Thoracic aorta (tissue), 2 donors: ENCODE data around the gene TMEM63A. TPM values are rescaled to one million over a fixed set of nuclear protein-coding genes. Genes with fewer than 3 reads are reported as not detected.

Experiments
- ATAC-seq: fragments of 150-250 bp; one replicate; pipeline ENCODE4 v1.8.0; 2017; ENCODE audit warnings: low read depth; ENCODE audit not compliant: insufficient number of reproducible peaks, low FRiP score
- DNase-seq: peaks from one replicate; pipeline ENCODE4 v3.0.0-alpha.2; 2020; ENCODE audit warnings: low spot score
- H3K27ac ChIP-seq, 2 donors: fragments of 200-600 bp; sonication (generic); 1 replicate in 1 of 2; 2 replicates in 1 of 2; pipeline ENCODE4 v1.5.1; 2016; ENCODE audit warnings: mild to moderate bottlenecking in 2 of 2, moderate library complexity in 2 of 2
- H3K27me3 ChIP-seq: fragments of 200-600 bp; sonication (generic); replicated peaks from 2 replicates; pipeline ENCODE4 v1.6.0; 2016; ENCODE audit warnings: mild to moderate bottlenecking; ENCODE audit not compliant: insufficient read depth
- H3K36me3 ChIP-seq: fragments of 200-600 bp; sonication (generic); one replicate; pipeline ENCODE4 v1.5.1; 2016
- H3K4me1 ChIP-seq, 2 donors: fragments of 200-600 bp; sonication (generic); 1 replicate in 1 of 2; 2 replicates in 1 of 2; pipeline versions ENCODE4 v1.5.1 to v1.6.0; 2016; ENCODE audit warnings: low read depth in 2 of 2, mild to moderate bottlenecking in 1 of 2; ENCODE audit not compliant: control insufficient read depth in 1 of 2
- H3K4me3 ChIP-seq: fragments of 200-600 bp; sonication (generic); 2 replicates; pipeline ENCODE4 v1.5.1; 2016; ENCODE audit warnings: mild to moderate bottlenecking
- H3K9me3 ChIP-seq: fragments of 200-600 bp; sonication (generic); 2 replicates; pipeline ENCODE4 v1.5.1; 2016
- CTCF ChIP-seq: fragments of 200-600 bp; sonication (generic); IDR thresholded peaks from one replicate; pipeline ENCODE4 v1.5.1; 2019; ENCODE audit warnings: antibody characterized with exemption
- total RNA-seq, 2 donors: library from RNA; depleted of rRNA; stranded (reverse); fragments of >200 nt; gene quantifications; one replicate each; pipeline versions ENCODE4 v1.1.0 to v1.2.3, GENCODE V29; 2016

The TMEM63A gene
- total RNA-seq, 2 donors from 2014 or later: 75.1 to 105 TPM

- H3K27me3 ChIP-seq: no peaks in the 10 kb centered on the region
- no peak for ATAC-seq
- no peaks in the 10 kb centered on the region for H3K9me3 ChIP-seq
- peaks cover 19 to 72% of the 10 kb centered on the region in 2 donors for H3K4me1 ChIP-seq
- TF ChIP-seq CTCF: no peak
- H3K27ac ChIP-seq: no peak overlapping the region
- H3K4me3 ChIP-seq: no peak overlapping the region
- DNase-seq: no peak
- no peaks in the 10 kb centered on the region for H3K36me3 ChIP-seq
Observed at GRCh38 chr1:225823811-225824261, 58.3 kb downstream of the TMEM63A start.

- Histone ChIP-seq H3K36me3 (no peaks in the 10 kb centered on the region), H3K4me1 (peaks cover 23 to 82% of the 10 kb centered on the region in 2 donors), H3K27ac (no peak overlapping the region), H3K4me3 (no peak overlapping the region), H3K9me3 (no peaks in the 10 kb centered on the region), H3K27me3 (no peaks in the 10 kb centered on the region)
- TF ChIP-seq CTCF: no peak
- DNase-seq: no peak
- ATAC-seq: no peak
Observed at GRCh38 chr1:225822655-225823403, 59.4 kb downstream of the TMEM63A start.

- Histone ChIP-seq H3K9me3 (no peaks in the 10 kb centered on the region), H3K4me3 (no peak overlapping the region), H3K27me3 (no peaks in the 10 kb centered on the region), H3K27ac (peak overlapping the region in 1 of 2 donors; percentile 76), H3K36me3 (no peaks in the 10 kb centered on the region), H3K4me1 (peaks cover 40 to 93% of the 10 kb centered on the region in 2 donors)
- ATAC-seq (no peak), DNase-seq (no peak)
- no peak for TF ChIP-seq CTCF
Observed at GRCh38 chr1:225820522-225821120, 61.6 kb downstream of the TMEM63A start.

GRCh38 chr1:225819346-225820192, 62.6 kb downstream of the TMEM63A start:
- no peak for ATAC-seq
- no peak for TF ChIP-seq CTCF
- H3K4me1 ChIP-seq: peaks cover 41 to 93% of the 10 kb centered on the region in 2 donors
- peak overlapping the region; percentile 50 to 76 for H3K27ac ChIP-seq
- DNase-seq: no peak
- H3K4me3 ChIP-seq: no peak overlapping the region
- H3K36me3 ChIP-seq: no peaks in the 10 kb centered on the region
- no peaks in the 10 kb centered on the region for H3K27me3 ChIP-seq
- H3K9me3 ChIP-seq: no peaks in the 10 kb centered on the region

GRCh38 chr1:225818229-225818628, 64.0 kb downstream of the TMEM63A start:
- peak overlapping the region; percentile 97 for H3K27ac ChIP-seq
- no peak for TF ChIP-seq CTCF
- DNase-seq (no peak), ATAC-seq (no peak)
- no peak overlapping the region for H3K4me3 ChIP-seq
- peaks cover 50 to 94% of the 10 kb centered on the region in 2 donors for H3K4me1 ChIP-seq
- no peaks in the 10 kb centered on the region for H3K9me3 ChIP-seq
- no peaks in the 10 kb centered on the region for H3K36me3 ChIP-seq
- H3K27me3 ChIP-seq: no peaks in the 10 kb centered on the region
